ENCODE results near the gene USP40. TPM values are rescaled to one million over a fixed set of nuclear protein-coding genes. Genes with fewer than 3 reads are reported as not detected.

Gene USP40
- total RNA-seq, 1 donor from 2014 or later = 32.9 TPM

- H3K27ac Mint-ChIP-seq = no peak overlapping the region
- peaks cover 10% of the 10 kb centered on the region for H3K27me3 Mint-ChIP-seq (ENCODE audit: insufficient read depth, low read depth)
- Histone ChIP-seq H4K20me1 (ENCODE audit: low read depth) (no peaks in the 10 kb centered on the region), H3K79me2 (ENCODE audit: low read depth) (no peaks in the 10 kb centered on the region), H2AFZ (replicated peaks) (no peak overlapping the region), H3K4me1 (peaks cover 4% of the 10 kb centered on the region), H3K36me3 (no peaks in the 10 kb centered on the region), H3K9ac (no peak overlapping the region), H3K27ac (no peak overlapping the region), H3K4me2 (no peak overlapping the region), H3K27me3 (no peaks in the 10 kb centered on the region), H3K4me3 (no peak overlapping the region), H3F3A (ENCODE audit: low read depth) (no peaks in the 10 kb centered on the region), H3K9me3 (ENCODE audit: low read depth) (no peaks in the 10 kb centered on the region)
- TF ChIP-seq EZH2phosphoT487 (IDR thresholded peaks at IDR 0.05) = no peak
- TF ChIP-seq CTCF (IDR thresholded peaks at IDR 0.05) = no peak
- TF ChIP-seq EZH2 (IDR thresholded peaks at IDR 0.05) = no peak
- H3K36me3 Mint-ChIP-seq = peaks cover 26% of the 10 kb centered on the region
- H3K9me3 Mint-ChIP-seq = no peaks in the 10 kb centered on the region
- H3K4me1 Mint-ChIP-seq = peaks cover 12% of the 10 kb centered on the region
- H3K4me3 Mint-ChIP-seq = no peak overlapping the region
- DNase-seq (ENCODE audit: low spot score) = no peak
These were observed 118.0 kb downstream of the USP40 start for GRCh38 chr2:233448575-233448974.

DNA sequence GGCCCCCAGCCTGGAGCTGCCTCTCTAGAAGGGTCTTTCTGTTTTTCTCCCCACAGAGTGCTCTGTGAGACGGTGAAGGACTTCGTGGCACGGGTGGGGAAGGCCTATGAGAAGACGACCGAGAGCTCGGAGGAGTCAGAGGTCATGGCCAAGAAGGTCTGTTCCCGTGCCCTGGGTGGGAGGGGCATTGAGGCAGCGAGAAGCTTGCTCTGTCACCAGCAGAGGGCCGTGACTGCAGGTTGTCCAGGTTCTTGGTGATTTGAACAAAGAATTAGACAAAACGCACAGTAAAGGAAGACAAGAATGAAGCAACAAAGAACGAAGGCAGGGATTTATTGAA, 118.4 kb downstream of the USP40 start:
- H3K36me3 ChIP-seq = no peaks in the 10 kb centered on the region
- DNase-seq (ENCODE audit: low spot score) = peak; percentile 37
- H3K4me2 ChIP-seq = no peak overlapping the region
- peaks cover 13% of the 10 kb centered on the region for H3K4me1 Mint-ChIP-seq
- H3K4me3 Mint-ChIP-seq = no peak overlapping the region
- H3K4me3 ChIP-seq = no peak overlapping the region
- H3K27ac ChIP-seq = no peak overlapping the region
- H3K9ac ChIP-seq = no peak overlapping the region
- peak overlapping the region; percentile 1 for H3K27ac Mint-ChIP-seq
- H3K79me2 ChIP-seq (ENCODE audit: low read depth) = no peaks in the 10 kb centered on the region
- no peaks in the 10 kb centered on the region for H3K27me3 ChIP-seq
- H3K27me3 Mint-ChIP-seq (ENCODE audit: insufficient read depth, low read depth) = peaks cover 7% of the 10 kb centered on the region
- H4K20me1 ChIP-seq (ENCODE audit: low read depth) = no peaks in the 10 kb centered on the region
- H3K9me3 ChIP-seq (ENCODE audit: low read depth) = no peaks in the 10 kb centered on the region
- no peak overlapping the region for H2AFZ ChIP-seq (replicated peaks)
- H3K9me3 Mint-ChIP-seq = no peaks in the 10 kb centered on the region
- no peak for TF ChIP-seq EZH2 (IDR thresholded peaks at IDR 0.05)
- TF ChIP-seq CTCF (IDR thresholded peaks at IDR 0.05) = peak; percentile 35
- TF ChIP-seq EZH2phosphoT487 (IDR thresholded peaks at IDR 0.05) = no peak
- no peaks in the 10 kb centered on the region for H3F3A ChIP-seq (ENCODE audit: low read depth)
- peaks cover 4% of the 10 kb centered on the region for H3K4me1 ChIP-seq
- H3K36me3 Mint-ChIP-seq = peaks cover 23% of the 10 kb centered on the region

- no peak for DNase-seq (ENCODE audit: low spot score)
- H3K4me1 ChIP-seq = peaks cover 4% of the 10 kb centered on the region
- H3K4me2 ChIP-seq = no peak overlapping the region
- no peaks in the 10 kb centered on the region for H3F3A ChIP-seq (ENCODE audit: low read depth)
- Mint-ChIP-seq H3K36me3 (peaks cover 23% of the 10 kb centered on the region), H3K9me3 (no peaks in the 10 kb centered on the region), H3K4me3 (no peak overlapping the region), H3K4me1 (peaks cover 14% of the 10 kb centered on the region), H3K27me3 (ENCODE audit: insufficient read depth, low read depth) (peaks cover 7% of the 10 kb centered on the region), H3K27ac (no peak overlapping the region)
- no peaks in the 10 kb centered on the region for H4K20me1 ChIP-seq (ENCODE audit: low read depth)
- no peak for TF ChIP-seq EZH2 (IDR thresholded peaks at IDR 0.05)
- no peak for TF ChIP-seq CTCF (IDR thresholded peaks at IDR 0.05)
- TF ChIP-seq EZH2phosphoT487 (IDR thresholded peaks at IDR 0.05) = no peak
- H3K27ac ChIP-seq = no peak overlapping the region
- no peak overlapping the region for H3K9ac ChIP-seq
- no peaks in the 10 kb centered on the region for H3K9me3 ChIP-seq (ENCODE audit: low read depth)
- no peak overlapping the region for H3K4me3 ChIP-seq
- no peaks in the 10 kb centered on the region for H3K79me2 ChIP-seq (ENCODE audit: low read depth)
- no peak overlapping the region for H2AFZ ChIP-seq (replicated peaks)
- H3K36me3 ChIP-seq = no peaks in the 10 kb centered on the region
- H3K27me3 ChIP-seq = no peaks in the 10 kb centered on the region
These were observed 118.9 kb downstream of the USP40 start for GRCh38 chr2:233447506-233448219.
